Activated CD4-positive, alpha-beta T cell treated with anti-CD3 and anti-CD28 coated beads, Interleukin-2, amount 50 U/mL, for 16 hours (primary cell): ENCODE measurements around the gene IFNA7.
"Not testable (repeated sequence)": the region's sequence is repeated elsewhere in the genome, so short reads cannot be mapped to it uniquely, and the experiment has no call there.

Source experiments
- DNase-seq: peaks from one replicate; pipeline ENCODE4 v3.0.0-alpha.2; 2020

Gene IFNA7

DNA sequence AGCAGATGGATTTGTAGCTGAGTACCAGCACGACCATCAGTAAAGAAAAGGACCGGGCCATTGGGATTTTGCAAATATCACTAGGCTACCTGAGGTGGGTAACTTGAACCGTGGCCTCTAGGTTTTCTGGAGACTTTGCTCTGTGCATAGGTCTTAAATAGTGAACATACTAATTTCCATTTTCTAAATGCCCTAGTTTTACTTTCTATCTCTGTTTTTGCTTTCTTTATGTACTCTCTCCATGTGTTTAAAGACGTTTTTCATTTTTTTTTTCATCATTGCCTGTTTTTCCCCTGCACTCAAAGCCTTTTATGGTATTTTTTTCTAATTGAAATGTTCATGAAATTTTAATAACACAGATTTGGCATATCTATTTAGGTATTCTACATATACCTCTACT lies at the start of gene IFNA7:
TSS of gene IFNA7 (minus strand) at position 101 of the 400 bp plus-strand sequence. CDS start at position 61, 40 bp downstream.
- DNase-seq = not testable (repeated sequence)

DNA sequence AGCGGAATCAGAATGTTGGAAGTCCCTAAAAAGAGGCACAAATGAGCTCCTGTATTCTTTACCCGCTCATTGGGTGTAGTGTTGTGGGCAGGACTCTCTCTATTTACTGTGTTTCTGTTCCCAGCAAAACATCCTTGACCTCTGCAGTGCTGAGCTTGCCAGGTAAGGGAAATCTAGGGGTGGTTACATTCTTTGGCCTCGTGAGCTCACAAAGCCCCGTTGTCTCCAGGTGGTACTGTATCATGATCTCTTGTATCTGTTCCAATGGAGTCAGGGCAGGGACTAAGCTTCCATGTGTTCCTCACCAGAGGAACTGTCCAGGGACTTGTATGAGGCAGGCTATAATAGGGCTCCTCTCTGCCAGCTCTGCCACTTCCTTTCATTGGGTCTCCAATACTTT lies 49.6 kb upstream of the IFNA7 start:
- DNase-seq = no peak

DNA sequence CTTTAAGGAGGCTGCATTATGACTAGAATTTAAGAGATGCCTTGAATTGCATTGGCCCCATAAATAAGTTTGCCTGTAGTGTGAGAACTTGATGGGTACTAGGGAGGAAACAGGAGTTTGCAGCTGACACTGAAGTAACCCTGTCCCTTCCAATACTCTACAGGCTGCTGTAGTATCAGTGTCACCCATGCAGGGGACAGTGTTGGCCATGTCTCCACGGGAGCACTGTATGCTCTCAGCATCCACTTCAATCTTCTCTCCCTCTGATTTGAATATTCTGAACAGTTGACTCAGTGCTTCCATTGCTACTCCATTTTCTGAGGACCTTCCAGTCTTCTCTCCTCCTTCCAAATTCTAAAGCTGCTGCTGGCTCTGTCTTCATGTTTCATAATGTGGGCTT lies 49.2 kb upstream of the IFNA7 start:
- DNase-seq = no peak

DNA sequence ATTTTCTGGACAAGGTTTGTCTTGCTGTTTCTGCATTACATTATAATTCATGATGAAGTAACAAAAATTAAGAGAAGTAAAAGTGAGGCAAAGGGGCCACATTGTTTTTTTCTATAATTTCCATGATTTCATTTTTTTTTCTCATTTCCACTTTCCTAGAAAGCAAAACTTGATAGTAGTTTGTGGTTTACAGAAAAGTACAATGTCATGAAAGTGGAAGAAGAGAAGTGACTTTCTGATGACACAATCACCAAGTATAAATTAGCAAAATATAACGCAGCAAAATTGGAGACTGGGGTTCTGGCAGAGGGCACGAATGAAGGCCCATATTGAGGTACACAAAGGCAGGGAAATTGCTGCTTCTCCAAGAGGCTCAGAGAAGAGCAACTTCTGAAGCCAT lies 42.8 kb upstream of the IFNA7 start:
- DNase-seq = no peak

DNA sequence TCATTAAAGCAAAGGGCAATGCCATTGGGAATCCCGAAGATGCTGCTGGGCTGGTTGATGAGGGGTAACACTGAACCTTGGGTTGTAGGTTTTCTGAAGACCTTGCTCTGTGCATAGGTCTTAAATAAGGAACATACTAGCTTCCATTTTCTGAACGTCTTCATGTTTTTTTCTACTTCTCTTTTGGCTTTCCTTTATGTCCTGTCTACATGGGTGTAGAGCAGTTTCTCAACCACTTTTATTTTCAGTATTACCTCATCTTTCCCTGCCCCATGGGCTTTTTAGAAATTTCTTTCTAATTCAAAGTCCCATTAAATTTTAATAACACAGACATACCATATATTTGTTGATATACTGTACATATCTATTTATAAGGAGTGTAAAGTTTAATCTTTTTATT lies 37.9 kb upstream of the IFNA7 start, which contains the start of gene IFNA14:
TSS of gene IFNA14 (minus strand) at position 95 of the 400 bp plus-strand sequence. CDS start at position 25, 70 bp downstream.
- DNase-seq = no peak

DNA sequence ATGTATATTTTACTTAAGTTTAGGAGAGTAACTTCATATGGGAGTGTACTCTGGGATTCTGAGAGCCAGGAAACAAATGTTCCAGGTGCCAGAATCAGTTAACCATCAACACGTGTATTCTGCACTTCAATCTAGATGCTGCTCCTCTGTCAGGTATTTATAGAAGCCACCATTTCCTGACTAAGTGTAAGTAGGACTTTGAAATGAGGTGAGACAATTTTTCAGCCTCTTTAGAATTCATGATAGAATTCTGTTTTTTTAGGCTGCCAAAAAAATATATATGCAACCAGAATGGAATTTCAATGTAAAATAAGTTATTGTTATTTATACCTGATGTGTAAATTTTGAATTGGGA lies 34.3 kb upstream of the IFNA7 start:
- not testable (repeated sequence) for DNase-seq

DNA sequence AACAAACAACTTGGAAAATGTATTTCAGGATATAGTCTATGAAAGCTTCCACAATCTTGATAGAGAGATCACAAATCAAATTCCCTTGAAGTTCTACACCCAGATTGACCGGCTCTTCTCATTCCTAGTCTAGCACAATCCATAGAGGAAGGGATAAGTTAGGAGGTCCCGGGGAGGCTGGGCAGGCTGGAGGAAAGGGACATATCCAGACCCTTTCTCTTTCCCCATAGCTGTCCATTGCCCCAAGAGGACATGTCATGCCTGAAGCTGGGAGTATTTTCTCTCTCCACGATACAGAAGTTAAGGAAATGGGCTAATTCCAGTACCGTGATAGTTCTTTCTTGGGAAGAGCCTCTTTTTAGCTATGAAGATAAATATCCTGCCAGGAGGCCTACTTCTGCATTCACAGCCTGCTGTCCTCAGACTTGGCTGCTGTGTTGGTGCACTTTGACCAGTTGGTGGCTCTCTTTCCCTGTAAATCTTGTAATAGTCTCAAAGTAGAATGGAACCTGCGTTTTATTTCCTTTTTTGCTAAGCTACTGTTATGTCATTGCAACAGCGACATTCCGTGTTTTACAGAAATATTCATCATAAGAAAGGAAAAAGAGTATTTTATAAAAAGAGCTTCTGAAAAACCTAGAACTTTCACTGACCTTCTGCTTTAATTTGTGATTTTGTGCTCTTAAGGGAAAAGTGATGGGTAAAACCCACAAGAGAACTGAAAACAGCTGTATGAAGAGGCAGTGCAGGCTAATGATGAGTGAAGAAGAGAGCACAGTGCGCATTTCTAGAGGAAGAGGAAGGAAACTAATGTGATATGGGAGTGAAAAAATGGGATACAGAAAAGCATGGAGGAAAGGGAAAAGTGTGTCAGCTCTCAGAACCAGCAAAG lies 33.7 kb upstream of the IFNA7 start:
- peak; percentile 50 for DNase-seq

DNA sequence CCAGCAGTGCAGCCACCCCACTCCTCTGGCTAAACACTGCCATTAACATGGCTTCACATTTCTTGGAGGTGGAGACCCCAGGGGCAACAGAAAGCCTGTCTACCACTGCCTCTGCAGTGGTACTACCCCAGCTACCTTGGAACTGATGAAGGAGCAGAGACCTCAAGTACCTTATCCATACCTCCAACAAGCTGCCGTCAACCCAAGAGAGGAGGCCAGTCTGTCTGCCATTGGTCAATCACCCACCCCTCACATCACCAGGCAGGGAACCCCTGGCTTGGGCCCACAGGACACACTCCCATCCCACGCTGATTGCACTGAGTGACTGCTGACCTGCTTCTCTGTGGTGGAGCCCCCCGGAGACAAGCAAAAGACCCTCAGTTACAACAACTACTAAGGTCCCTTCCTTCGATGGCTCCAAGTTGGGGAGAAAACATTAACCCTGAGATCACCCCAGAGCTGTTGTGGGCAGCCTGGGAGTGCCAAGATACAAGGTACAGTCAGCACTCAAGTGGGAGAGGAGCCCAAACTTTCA lies 32.2 kb upstream of the IFNA7 start:
- DNase-seq = no peak

DNA sequence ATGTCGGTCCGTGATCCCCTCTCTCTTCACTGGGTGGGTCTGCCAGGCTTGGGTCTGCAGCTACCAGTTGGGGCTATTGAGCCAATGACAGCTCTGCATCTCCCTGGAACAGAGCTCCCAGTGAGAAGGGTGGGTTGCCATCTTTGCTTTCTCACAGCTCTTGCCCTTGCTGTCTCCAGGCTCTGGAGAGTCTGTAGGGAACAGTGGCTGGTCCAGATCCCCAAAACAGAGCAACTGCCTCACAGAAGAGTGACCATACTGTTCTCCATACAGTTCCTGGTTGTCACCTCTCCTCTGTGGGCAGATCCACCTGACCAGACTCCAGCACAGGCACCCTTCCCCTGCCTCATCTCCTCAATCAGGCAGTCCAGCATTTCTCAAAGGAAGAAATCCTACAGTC lies 31.3 kb upstream of the IFNA7 start:
- DNase-seq = no peak

DNA sequence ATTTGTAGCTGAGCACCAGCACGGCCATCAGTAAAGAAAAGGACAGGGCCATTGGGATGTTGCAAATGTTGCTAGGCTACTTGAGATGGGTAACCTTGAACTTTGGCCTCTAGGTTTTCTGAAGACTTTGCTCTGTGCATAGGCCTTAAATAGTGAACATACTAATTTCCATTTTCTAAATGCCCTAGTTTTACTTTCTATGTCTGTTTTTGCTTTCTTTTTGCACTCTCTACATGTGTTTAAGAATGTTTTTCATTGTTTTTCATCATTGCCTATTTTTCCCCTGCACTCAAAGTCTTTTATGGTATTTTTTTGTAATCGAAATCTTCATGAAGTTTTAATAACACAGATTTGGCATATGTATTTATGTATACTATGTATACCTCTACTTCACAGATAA lies 26.1 kb upstream of the IFNA7 start, which contains the start of gene IFNA17:
TSS of gene IFNA17 (minus strand) at position 101 of the 400 bp plus-strand sequence. CDS start at position 52, 49 bp downstream.
- no peak for DNase-seq

DNA sequence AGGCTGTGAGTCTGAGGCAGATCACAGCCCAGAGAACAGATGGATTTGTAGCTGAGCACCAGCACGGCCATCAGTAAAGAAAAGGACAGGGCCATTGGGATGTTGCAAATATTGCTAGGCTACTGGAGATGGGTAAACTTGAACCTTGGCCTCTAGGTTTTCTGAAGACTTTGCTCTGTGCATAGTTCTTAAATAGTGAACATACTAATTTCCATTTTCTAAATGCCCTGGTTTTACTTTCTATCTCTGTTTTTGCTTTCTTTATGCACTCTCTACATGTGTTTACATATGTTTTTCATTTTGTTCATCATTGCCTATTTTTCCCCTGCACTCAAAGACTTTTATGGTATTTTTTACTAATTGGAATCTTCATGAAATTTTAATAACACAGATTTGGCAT lies 15.2 kb upstream of the IFNA7 start, which contains the start of gene IFNA16:
TSS of gene IFNA16 (minus strand) at position 101 of the 400 bp plus-strand sequence. CDS start at position 95, 6 bp downstream.
- DNase-seq = not testable (repeated sequence)

DNA sequence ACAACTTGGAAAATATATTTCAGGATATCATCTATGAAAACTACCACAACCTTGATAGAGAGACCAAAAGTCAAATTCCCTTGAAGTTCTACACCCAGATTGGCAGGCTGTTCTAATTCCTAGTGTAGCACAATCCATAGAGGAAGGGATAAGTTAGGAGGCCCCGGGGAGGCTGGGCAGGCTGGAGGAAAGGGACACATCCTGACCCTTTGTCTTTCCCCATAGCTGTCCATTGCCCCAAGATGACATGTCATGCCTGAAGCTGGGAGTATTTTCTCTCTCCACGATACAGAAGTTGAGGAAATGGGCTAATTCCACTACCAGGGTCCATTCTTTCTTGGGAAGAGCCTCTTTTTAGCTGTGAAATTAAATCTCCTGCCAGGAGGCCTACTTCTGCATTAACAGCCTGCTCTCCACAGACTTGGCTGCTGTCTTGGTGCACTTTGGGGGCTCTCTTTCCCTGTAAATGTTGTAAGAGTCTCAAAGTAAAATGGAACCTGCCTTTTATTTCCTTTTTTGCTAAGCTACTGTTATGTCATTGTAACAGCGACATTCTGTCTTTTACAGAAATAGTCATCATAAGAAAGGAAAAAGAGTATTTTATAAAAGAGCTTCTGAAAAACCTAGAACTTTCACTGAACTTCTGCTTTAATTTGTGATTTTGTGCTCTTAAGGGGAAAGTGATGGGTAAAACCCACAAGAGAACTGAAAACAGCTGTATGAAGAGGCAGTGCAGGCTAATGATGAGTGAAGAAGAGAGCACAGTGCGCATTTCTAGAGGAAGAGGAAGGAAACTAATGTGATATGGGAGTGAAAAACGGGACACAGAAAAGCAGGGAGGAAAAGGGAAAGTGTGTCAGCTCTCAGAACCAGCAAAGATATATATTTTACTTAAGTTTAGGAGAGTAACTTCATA lies 11.7 kb upstream of the IFNA7 start:
- DNase-seq = not testable (repeated sequence)

DNA sequence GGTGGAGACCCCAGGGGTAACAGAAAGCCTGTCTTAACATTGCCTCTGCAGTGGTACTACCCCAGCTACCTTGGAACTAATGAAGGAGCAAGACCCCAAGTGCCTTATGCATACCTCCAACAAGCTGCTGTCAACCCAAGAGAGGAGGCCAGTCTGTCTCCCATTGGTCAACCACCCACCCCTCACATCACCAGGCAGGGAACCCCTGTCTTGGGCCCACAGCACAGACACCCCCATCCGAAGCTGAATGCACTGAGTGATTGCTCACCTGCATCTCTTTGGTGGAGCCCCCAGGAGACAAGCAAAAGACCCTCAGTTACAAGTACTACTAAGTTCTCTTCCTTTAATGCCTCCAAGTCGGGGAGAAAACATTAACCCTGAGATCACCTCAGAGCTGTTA lies 10.2 kb upstream of the IFNA7 start:
- DNase-seq = not testable (repeated sequence)

DNA sequence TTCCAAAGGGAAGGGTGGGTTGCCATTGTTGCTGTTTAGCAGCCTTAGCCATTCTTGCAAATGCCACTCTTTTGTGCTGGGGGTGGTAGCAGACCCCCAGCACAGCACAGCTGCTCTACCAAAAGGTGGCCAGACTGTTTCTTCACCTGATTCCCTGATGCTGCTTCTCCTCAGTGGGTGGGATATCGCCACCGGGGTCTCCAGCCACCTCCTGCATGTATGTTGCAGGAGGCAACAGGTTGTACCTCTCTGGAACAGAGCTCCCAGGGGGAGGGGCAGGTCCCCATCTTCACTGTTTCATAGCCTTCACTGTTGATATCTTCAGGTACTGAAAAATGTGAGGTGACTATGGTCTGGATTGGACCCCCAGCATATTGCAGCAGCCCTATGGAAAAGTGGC lies 8.8 kb upstream of the IFNA7 start:
- not testable (repeated sequence) for DNase-seq

DNA sequence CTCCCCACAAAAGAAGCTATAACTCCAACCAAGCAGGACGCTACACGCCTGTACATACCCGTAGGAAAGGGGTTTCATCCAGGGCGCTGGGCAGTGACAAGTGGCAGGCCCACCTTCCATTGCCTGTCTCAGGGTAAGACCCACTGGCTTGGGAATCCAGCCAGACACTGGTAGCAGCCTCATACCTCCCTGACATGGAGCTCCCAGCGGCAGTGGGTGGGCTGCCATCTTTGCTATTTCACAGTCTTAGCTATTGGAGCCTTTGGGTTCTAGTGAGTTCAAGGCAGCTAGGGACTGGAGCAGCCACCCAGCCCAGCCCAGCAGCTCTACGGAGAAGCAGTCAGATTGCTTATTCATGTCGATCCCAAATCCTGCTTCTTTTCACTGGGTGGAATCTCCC lies 8.3 kb upstream of the IFNA7 start:
- DNase-seq = no peak

DNA sequence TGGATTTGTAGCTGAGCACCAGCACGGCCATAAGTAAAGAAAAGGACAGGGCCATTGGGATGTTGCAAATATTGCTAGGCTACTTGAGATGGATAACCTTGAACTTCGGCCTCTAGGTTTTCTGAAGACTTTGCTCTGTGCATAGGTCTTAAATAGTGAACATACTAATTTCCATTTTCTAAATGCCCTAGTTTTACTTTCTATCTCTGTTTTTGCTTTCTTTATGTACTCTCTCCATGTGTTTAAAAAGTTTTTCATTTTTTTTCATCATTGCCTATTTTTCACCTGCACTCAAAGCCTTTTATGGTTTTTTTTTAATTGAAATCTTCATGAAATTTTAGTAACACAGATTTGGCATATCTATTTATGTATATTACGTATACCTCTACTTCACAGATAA lies 5.0 kb upstream of the IFNA7 start, which contains the start of gene IFNA10:
TSS of gene IFNA10 (minus strand) at position 101 of the 400 bp plus-strand sequence. CDS start at position 55, 46 bp downstream.
- DNase-seq = not testable (repeated sequence)

DNA sequence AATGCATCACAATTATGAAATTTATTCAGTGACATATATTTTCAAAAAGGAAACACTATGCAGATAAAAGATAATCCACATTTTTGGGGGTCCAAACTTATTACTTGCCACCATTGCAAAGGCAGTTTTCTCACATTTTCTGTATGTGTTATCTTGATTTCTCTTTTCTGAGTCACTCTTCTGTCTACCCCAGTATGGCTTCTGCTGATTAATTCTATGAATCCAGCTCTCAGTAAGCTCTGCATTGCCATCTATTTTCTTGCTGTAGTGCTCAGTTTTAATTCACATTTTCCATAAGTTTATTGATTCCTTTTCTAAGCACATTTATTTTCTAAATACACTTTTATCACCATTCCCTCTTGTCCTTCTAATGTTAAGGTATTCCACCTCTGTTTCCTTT lies 3.2 kb upstream of the IFNA7 start:
- DNase-seq = peak; percentile 22

DNA sequence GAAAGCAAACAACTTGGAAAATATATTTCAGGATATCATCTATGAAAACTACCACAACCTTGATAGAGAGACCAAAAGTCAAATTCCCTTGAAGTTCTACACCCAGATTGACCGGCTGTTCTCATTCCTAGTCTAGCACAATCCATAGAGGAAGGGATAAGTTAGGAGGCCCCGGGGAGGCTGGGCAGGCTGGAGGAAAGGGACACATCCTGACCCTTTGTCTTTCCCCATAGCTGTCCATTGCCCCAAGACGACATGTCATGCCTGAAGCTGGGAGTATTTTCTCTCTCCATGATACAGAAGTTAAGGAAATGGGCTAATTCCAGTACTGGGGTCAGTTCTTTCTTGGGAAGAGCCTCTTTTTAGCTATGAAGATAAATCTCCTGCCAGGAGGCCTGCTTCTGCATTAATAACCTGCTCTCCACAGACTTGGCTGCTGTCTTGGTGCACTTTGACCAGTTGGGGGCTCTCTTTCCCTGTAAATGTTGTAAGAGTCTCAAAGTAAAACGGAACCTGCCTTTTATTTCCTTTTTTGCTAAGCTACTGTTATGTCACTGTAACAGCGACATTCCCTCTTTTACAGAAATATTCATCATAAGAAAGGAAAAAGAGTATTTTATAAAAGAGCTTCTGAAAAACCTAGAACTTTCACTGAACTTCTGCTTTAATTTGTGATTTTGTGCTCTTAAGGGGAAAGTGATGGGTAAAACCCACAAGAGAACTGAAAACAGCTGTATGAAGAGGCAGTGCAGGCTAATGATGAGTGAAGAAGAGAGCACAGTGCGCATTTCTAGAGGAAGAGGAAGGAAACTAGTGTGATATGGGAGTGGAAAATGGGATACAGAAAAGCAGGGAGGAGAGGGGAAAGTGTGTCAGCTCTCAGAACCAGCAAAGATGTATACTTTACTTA lies 6.9 kb downstream of the IFNA7 start:
- peak; percentile 71 for DNase-seq

DNA sequence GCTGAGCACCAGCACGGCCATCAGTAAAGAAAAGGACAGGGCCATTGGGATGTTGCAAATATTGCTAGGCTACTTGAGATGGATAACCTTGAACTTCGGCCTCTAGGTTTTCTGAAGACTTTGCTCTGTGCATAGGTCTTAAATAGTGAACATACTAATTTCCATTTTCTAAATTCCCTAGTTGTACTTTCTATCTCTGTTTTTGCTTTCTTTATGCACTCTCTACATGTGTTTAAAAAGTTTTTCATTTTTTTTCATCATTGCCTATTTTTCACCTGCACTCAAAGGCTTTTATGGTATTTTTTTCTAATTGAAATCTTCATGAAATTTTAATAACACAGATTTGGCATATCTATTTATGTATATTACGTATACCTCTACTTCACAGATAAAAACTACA lies 14.5 kb downstream of the IFNA7 start, which contains the start of gene IFNA4:
TSS of gene IFNA4 (minus strand) at position 101 of the 400 bp plus-strand sequence. CDS start at position 45, 56 bp downstream.
- not testable (repeated sequence) for DNase-seq

DNA sequence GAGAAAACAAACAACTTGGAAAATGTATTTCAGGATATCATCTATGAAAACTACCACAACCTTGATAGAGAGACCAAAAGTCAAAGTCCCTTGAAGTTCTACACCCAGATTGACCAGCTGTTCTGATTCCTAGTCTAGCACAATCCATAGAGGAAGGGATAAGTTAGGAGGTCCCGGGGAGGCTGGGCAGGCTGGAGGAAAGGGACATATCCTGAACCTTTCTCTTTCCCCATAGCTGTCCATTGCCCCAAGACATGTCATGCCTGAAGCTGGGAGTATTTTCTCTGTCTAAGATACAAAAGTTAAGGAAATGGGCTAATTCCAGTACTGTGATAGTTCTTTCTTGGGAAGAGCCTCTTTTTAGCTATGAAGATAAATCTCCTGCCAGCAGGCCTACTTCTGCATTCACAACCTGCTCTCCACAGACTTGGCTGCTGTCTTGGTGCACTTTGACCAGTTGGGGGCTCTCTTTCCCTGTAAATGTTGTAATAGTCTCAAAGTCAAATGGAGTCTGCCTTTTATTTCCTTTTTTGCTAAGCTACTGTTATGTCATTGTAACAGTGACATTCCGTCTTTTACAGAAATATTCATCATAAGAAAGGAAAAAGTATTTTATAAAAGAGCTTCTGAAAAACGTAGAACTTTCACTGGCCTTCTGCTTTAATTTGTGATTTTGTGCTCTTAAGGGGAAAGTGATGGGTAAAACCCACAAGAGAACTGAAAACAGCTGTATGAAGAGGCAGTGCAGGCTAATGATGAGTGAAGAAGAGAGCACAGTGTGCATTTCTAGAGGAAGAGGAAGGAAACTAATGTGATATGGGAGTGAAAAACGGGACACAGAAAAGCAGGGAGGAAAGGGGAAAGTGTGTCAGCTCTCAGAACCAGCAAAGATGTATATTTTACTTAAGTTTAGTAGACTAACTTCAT lies 18.9 kb downstream of the IFNA7 start:
- peak; percentile 37 for DNase-seq
